Activated T-cell treated with anti-CD3 and anti-CD28 coated beads, Interleukin-2, amount 50 U/mL, for 72 hours (primary cell): ENCODE measurements around the gene VPS26C. TPM values are rescaled to one million over a fixed set of nuclear protein-coding genes. Genes with fewer than 3 reads are reported as not detected.

Experiments used
- ATAC-seq, 2 donors: fragments of 150-1000 bp; cut with Tn5 transposase; replicated peaks in 1 of 2; 2 replicates each; pipeline ENCODE4 v1.10.0; 2021; ENCODE audit warnings: moderate library complexity in 2 of 2, mild to moderate bottlenecking in 1 of 2
- DNase-seq, 2 donors: peaks; one replicate each; pipeline ENCODE4 v3.0.0; 2021 to 2022; ENCODE audit warnings: mixed read lengths in 1 of 2
- H3K27ac Mint-ChIP-seq: one replicate; pipeline ENCODE4 v1.8.0; 2022; ENCODE audit warnings: mild to moderate bottlenecking, moderate library complexity, mixed read lengths
- H3K27me3 Mint-ChIP-seq: one replicate; pipeline ENCODE4 v1.8.0; 2022; ENCODE audit warnings: low read depth, mixed read lengths
- H3K36me3 Mint-ChIP-seq, 2 donors: one replicate each; pipeline ENCODE4 v1.8.0; 2022; ENCODE audit warnings: mixed read lengths in 2 of 2, mild to moderate bottlenecking in 1 of 2; ENCODE audit not compliant: insufficient read depth in 2 of 2
- H3K4me1 Mint-ChIP-seq: one replicate; pipeline ENCODE4 v1.8.0; 2022; ENCODE audit warnings: low read depth, mixed read lengths
- H3K4me3 Mint-ChIP-seq, 2 donors: one replicate each; pipeline ENCODE4 v1.8.0; 2022; ENCODE audit warnings: mild to moderate bottlenecking in 2 of 2, mixed read lengths in 2 of 2, moderate library complexity in 2 of 2
- H3K9me3 Mint-ChIP-seq, 2 donors: one replicate each; pipeline ENCODE4 v1.8.0; 2022; ENCODE audit warnings: mixed read lengths in 2 of 2
- total RNA-seq, 2 donors: library from RNA; stranded (reverse); gene quantifications; one replicate each; pipeline ENCODE4 v1.2.3, GENCODE V29; 2022

The VPS26C gene
- total RNA-seq, 2 donors from 2014 or later = 70.5 to 74.7 TPM

- Mint-ChIP-seq H3K9me3 (peaks cover 0 to 2% of the 10 kb centered on the region in 2 donors), H3K4me1 (peaks cover 19% of the 10 kb centered on the region), H3K27ac (peak overlapping the region; percentile 59), H3K36me3 (peaks cover 8 to 30% of the 10 kb centered on the region in 2 donors), H3K4me3 (no peak overlapping the region), H3K27me3 (no peaks in the 10 kb centered on the region)
- no peak for DNase-seq
- ATAC-seq = peak in 1 of 2 donors; percentile 21
Measured at GRCh38 chr21:37183749-37184148, 83.4 kb downstream of the VPS26C start.

- Mint-ChIP-seq H3K4me1 (peaks cover 19% of the 10 kb centered on the region), H3K27me3 (no peaks in the 10 kb centered on the region), H3K9me3 (peaks cover 0 to 2% of the 10 kb centered on the region in 2 donors), H3K36me3 (peaks cover 10 to 30% of the 10 kb centered on the region in 2 donors), H3K4me3 (no peak overlapping the region), H3K27ac (no peak overlapping the region)
- DNase-seq = no peak
- ATAC-seq = no peak
Measured at GRCh38 chr21:37182222-37182621, 84.9 kb downstream of the VPS26C start.

GRCh38 chr21:37181059-37181458, 86.1 kb downstream of the VPS26C start:
- H3K27me3 Mint-ChIP-seq = no peaks in the 10 kb centered on the region
- no peak for DNase-seq
- H3K36me3 Mint-ChIP-seq = peaks cover 10 to 30% of the 10 kb centered on the region in 2 donors
- no peak for ATAC-seq
- no peak overlapping the region for H3K27ac Mint-ChIP-seq
- H3K9me3 Mint-ChIP-seq = peaks cover 0 to 2% of the 10 kb centered on the region in 2 donors
- H3K4me3 Mint-ChIP-seq = no peak overlapping the region
- H3K4me1 Mint-ChIP-seq = peaks cover 18% of the 10 kb centered on the region

GRCh38 chr21:37176716-37177115, 90.4 kb downstream of the VPS26C start:
- peaks cover 4% of the 10 kb centered on the region for H3K4me1 Mint-ChIP-seq
- no peak overlapping the region for H3K4me3 Mint-ChIP-seq
- H3K36me3 Mint-ChIP-seq = peaks cover 6 to 25% of the 10 kb centered on the region in 2 donors
- no peaks in the 10 kb centered on the region for H3K9me3 Mint-ChIP-seq
- no peaks in the 10 kb centered on the region for H3K27me3 Mint-ChIP-seq
- no peak overlapping the region for H3K27ac Mint-ChIP-seq
- DNase-seq (no peak), ATAC-seq (peak in 1 of 2 donors; percentile 42)

Other genes starting within 250 kb of the VPS26C start
- 10 to 100 TPM; 15.0 to 17.0 TPM for gene PIGP, start 194.3 kb downstream of the VPS26C start, total RNA-seq
- 10 to 100 TPM; 62.4 to 65.8 TPM for gene TTC3, start 194.1 kb downstream of the VPS26C start, total RNA-seq
- 10 to 100 TPM; 82.9 to 85.0 TPM for gene DYRK1A, start 99.4 kb upstream of the VPS26C start, total RNA-seq